Thyroid gland (tissue), 4 donors: ENCODE measurements around the gene LNX1.

Source experiments
- POLR2A ChIP-seq, 2 donors: fragments of 450-650 bp; IDR thresholded peaks; one replicate each; pipeline ENCODE4 v1.6.1; 2017; ENCODE audit warnings: antibody characterized with exemption in 2 of 2, mild to moderate bottlenecking in 2 of 2, moderate library complexity in 1 of 2
- TF ChIP-seq, protein P1 (sequence below), 6 experiments: fragments of 200-600 bp in 3 of 6; fragments of 450-650 bp in 3 of 6; sonication (generic) in 3 of 6; IDR thresholded peaks; one replicate each; pipeline ENCODE4 v1.5.1; 2016 to 2019; ENCODE audit warnings: antibody characterized with exemption in 6 of 6, mild to moderate bottlenecking in 2 of 6, inconsistent platforms in 1 of 6, moderate library complexity in 1 of 6

DNA sequence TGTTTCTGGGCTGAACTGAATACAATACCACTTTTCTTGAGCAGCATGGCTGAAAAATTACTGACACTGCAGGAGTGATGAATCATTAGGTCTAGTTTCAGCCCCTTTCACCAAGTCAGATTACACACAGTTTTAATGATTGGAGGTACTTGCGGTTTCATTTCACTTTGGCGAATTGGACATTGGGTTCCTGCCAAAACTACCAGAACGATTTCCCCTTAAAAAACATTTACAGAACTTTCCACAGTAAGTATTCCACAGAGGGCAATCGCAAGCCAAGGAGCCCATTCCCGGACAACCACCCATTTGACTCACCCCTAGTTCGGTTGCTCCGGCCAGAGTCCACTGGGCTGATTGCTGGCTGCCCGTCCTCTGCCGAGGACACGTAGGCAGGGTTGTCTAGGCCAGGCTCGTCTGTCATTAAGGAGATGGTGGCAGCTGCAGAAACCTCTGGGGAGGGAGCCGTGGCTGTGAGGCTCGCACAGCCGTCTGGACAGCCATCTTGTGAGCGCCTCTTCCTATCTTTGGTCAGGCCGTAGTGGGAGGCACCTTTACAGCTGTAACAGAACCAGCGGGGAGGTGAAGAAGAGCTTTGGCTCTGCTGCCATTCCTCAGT lies 83.5 kb downstream of the LNX1 start:
- no peak for TF ChIP-seq POLR2A (IDR thresholded peaks at IDR 0.05)
- TF ChIP-seq, protein P1, sequence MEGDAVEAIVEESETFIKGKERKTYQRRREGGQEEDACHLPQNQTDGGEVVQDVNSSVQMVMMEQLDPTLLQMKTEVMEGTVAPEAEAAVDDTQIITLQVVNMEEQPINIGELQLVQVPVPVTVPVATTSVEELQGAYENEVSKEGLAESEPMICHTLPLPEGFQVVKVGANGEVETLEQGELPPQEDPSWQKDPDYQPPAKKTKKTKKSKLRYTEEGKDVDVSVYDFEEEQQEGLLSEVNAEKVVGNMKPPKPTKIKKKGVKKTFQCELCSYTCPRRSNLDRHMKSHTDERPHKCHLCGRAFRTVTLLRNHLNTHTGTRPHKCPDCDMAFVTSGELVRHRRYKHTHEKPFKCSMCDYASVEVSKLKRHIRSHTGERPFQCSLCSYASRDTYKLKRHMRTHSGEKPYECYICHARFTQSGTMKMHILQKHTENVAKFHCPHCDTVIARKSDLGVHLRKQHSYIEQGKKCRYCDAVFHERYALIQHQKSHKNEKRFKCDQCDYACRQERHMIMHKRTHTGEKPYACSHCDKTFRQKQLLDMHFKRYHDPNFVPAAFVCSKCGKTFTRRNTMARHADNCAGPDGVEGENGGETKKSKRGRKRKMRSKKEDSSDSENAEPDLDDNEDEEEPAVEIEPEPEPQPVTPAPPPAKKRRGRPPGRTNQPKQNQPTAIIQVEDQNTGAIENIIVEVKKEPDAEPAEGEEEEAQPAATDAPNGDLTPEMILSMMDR (IDR thresholded peaks at IDR 0.05): no peak
